Measurements from ENCODE around the gene TNN.

Gene TNN

DNA sequence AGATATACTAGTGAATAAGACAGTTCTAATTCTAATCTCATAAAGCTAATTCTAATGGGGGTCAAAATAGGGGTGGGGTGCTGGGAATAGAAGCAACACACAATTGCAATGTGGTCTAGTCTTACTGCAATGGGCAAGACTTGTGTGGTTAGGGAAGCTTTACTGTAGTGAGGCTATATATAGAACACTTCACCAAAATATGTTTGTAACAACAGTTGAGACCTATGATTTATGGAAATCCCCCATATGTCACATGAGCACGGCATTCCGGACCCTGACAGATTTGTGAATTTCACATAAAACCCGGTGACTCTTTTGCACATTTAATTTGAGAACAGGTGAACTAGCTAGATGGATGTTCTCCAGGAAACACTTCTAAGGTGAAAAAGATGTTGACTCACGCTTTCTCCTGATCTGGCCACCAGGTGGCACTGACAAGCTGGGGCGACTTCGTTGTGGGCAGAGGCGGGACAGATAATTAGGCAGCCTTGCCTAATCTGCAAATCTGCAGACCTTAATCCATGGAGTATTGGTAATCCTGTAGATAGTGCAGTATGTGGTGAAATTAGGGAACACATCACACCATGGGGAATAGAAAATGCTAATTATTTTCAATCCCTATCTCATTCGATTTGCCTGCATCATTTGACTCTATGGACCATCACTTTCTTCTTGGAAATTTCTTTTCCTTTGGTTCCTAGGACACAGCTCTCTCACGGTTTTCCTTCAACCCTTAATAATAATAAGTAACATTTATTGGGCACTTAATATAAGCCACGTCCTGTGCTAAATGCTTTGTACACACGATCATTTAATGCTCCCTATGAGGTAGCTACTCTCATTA is 87.2 kb downstream of the TNN start:
- TF ChIP-seq, protein P1, sequence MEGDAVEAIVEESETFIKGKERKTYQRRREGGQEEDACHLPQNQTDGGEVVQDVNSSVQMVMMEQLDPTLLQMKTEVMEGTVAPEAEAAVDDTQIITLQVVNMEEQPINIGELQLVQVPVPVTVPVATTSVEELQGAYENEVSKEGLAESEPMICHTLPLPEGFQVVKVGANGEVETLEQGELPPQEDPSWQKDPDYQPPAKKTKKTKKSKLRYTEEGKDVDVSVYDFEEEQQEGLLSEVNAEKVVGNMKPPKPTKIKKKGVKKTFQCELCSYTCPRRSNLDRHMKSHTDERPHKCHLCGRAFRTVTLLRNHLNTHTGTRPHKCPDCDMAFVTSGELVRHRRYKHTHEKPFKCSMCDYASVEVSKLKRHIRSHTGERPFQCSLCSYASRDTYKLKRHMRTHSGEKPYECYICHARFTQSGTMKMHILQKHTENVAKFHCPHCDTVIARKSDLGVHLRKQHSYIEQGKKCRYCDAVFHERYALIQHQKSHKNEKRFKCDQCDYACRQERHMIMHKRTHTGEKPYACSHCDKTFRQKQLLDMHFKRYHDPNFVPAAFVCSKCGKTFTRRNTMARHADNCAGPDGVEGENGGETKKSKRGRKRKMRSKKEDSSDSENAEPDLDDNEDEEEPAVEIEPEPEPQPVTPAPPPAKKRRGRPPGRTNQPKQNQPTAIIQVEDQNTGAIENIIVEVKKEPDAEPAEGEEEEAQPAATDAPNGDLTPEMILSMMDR (IDR thresholded peaks at IDR 0.05; ENCODE audit: low read depth, low read length, missing control alignments) = peak; percentile 88
- H3K4me3 ChIP-seq (replicated peaks; ENCODE audit: low read depth, low read length) = no peak overlapping the region
- no peak for DNase-seq (ENCODE audit: extremely low read depth, low read depth)

DNA sequence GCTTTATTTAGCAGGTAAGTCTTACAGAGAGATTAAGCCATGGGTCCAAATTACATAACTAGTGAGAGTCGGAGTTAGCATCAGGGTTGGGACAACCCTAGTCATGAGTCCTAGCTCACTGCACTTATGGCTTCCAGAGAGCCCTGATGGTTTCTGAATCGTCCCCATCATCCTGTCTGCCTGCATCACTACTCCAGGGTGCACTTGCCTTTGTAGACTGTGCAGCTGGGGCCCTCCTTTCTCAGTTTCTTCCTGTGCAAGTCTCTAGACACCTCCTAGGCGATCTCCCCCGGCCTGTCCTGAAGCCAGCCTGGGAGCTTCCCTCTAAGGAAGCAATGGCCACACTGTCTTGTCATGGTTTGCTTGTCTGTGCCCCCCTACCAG is 87.8 kb downstream of the TNN start:
- DNase-seq (ENCODE audit: extremely low read depth, low read depth) = no peak
- TF ChIP-seq, protein P1 (IDR thresholded peaks at IDR 0.05; ENCODE audit: low read depth, low read length, missing control alignments) = no peak
- H3K4me3 ChIP-seq (replicated peaks; ENCODE audit: low read depth, low read length) = no peak overlapping the region

DNA sequence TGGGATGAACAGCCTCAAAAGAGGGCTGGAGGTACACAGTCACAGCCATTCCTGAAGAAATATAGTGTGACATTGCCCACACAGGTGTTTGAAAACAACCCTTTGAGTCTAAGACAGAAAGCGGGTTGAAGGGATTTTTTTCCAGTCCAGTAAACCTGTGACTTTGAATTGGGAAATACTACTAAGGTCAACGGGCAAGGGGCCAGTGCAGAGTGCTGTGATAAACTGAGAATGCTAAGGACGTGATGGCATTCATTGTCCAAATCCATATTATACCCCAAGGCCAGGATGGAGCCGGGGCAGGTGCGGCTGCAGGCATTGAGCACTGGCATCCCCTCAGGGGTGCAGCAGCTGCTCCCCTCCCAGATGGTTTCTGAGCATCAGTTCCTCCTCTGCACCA is 88.3 kb downstream of the TNN start:
- TF ChIP-seq, protein P1 (IDR thresholded peaks at IDR 0.05; ENCODE audit: low read depth, low read length, missing control alignments) = no peak

GRCh38 chr1:175157200-175157599 is 89.6 kb downstream of the TNN start:
- no peak overlapping the region for H3K4me3 ChIP-seq (replicated peaks; ENCODE audit: low read depth, low read length)
- DNase-seq (ENCODE audit: extremely low read depth, low read depth) = no peak
- TF ChIP-seq, protein P1 (IDR thresholded peaks at IDR 0.05; ENCODE audit: low read depth, low read length, missing control alignments) = no peak

More for the DNA sequence above, 88.3 kb downstream of the TNN start:
- H3K4me3 ChIP-seq (replicated peaks; ENCODE audit: low read depth, low read length) = no peak overlapping the region
- no peak for DNase-seq (ENCODE audit: extremely low read depth, low read depth)

DNA sequence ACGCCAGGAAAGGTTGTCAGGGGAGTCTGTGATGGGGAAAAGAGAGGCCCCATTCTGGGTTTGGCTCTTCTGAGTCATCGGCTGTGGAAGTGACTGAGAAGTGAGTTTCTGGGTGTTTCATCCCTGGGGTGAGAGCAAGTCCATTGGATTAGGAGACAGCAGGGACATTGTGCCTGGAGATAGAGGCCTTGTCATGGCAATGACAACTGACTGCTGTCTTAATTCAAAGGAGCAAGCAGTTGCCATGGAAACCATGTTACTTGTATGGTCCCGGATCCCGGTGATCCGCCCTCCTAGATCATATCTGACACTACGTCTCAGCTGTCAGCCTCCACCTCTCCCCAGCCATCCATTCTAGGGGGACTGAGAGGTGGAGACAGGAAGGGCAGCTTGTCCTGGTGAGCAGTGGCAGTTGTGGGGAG is 90.5 kb downstream of the TNN start:
- no peak overlapping the region for H3K4me3 ChIP-seq (replicated peaks; ENCODE audit: low read depth, low read length)
- DNase-seq (ENCODE audit: extremely low read depth, low read depth) = no peak
- TF ChIP-seq, protein P1 (IDR thresholded peaks at IDR 0.05; ENCODE audit: low read depth, low read length, missing control alignments) = no peak

- H3K4me3 ChIP-seq (replicated peaks; ENCODE audit: low read depth, low read length) = no peak overlapping the region
- TF ChIP-seq, protein P1 (IDR thresholded peaks at IDR 0.05; ENCODE audit: low read depth, low read length, missing control alignments) = no peak
- no peak for DNase-seq (ENCODE audit: extremely low read depth, low read depth)
Measured at GRCh38 chr1:175162955-175163354, 95.3 kb downstream of the TNN start.
